HG02938 (cell line): ENCODE measurements around the gene SMIM23.

Experiments
- ATAC-seq: cut with Tn5 transposase; IDR thresholded peaks from one replicate; pipeline ENCODE4 v1.9.1; 2021; ENCODE audit warnings: mild to moderate bottlenecking, moderate library complexity; ENCODE audit not compliant: unreplicated experiment

The SMIM23 gene

DNA sequence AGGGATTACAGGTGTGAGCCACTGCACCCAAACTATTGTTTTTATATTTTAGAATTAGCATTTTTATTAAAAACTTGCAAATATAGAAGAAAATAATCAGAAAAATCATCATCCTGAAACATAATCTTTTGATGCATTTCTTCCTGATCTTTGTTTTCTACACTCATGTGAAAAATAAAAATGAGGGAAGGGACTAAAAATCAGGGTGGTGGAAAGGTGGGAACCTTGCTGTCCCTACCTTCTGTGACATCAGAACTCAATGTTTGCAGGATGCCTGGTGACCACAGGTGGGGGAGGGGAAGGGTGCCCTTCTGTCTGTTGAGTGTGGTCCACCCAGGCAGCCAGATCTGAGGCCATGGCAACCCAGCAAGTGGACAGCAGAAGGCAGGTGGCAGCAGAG lies at the start of gene SMIM23:
TSS of gene SMIM23 (plus strand) at position 301 of the 400 bp plus-strand sequence. CDS start at position 356, 55 bp downstream.
- no peak for ATAC-seq

DNA sequence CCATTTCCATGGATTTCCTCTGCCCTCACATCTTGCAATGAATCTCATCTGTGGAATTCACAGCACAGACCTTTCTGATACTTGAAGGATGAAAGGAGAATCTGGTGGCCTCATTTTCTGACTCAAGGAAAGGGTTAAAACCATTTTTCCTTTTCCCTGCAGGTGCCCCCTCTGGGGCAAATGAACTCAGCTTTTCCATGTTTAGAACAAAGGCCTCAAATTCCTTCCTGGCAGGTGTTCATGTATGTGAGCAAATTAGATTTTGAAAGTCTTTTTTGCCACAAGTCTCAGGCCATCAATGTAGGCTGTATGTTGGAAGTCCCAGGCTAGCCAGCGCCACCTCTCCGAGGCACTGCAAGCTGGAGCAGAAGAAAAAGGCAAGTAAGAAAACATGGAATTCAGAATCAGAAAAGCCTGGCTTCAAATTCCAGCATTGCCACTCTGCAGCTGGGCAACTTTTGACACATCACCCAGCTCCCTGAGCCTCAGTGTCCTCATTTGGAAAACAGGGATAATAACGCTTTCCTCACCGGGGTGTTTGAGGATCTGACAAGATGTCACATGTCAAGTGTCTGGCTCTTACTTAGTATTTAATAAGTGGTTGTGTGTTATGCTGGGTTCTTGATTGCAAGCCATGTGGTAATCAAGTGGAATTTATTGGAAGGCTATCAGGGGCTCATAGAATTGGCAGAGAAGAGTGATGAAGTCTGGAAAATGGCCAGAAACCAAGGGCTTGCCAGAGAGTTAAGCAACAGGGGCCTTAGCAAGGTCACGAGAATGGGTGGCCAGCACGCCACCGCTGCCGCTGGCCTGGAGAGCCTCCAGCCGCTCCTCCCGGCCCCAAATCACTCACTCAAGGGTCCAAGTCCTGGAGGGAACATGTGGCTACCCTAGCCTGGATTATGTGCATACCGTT lies 48.4 kb upstream of the SMIM23 start:
- no peak for ATAC-seq

DNA sequence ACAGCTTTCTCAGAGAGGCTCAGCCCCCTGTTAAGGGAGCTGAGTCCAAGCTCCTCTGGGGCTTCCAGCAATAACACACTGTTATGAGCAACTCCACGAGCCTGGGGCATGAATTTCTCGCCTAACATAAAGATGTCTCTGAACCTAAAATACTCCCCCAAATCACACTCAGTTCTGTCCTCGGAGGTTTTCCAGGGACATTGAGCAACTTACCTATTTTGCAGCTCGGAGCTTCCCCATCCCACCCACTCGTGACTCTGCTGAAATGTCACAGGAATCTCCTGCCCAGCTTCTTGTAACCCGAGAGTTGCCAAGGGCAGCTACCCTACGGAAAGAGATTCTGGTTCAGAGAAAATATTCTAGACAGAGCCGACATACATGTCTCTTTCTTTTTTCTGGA lies 47.1 kb upstream of the SMIM23 start:
- ATAC-seq, result no peak

- no peak for ATAC-seq
Observed at GRCh38 chr5:171739271-171739670, 46.3 kb upstream of the SMIM23 start.

DNA sequence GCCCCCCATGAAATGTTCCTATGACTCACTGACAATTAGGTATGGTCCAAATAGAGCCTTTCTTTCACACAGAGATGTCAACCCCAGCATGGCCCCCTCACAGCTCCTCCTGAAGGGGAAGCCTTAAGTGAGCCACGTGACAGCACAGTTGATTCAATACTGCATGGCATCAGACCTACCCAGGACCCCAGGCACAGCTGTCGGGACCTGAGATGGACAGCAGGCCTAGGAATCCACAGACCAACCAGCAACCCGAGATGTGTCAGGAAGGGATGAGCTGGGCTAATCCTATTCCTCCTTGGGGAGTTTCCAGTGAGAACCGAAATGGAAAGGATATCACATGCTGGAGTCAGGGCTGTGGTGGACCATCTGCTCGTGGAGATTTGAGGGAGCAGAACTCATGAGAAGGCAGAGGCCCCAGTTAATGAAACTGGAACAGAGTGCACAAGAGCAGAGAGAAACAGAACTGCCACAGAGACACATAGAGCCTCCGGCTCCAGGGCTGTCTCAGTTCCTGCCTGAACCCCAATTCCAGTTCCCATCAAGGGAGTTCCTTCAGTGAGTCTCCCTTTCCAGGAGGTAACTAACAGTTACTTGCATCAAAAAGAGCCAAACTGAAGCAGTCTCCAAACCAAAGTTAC lies 42.1 kb upstream of the SMIM23 start:
- peak; percentile 14 for ATAC-seq

DNA sequence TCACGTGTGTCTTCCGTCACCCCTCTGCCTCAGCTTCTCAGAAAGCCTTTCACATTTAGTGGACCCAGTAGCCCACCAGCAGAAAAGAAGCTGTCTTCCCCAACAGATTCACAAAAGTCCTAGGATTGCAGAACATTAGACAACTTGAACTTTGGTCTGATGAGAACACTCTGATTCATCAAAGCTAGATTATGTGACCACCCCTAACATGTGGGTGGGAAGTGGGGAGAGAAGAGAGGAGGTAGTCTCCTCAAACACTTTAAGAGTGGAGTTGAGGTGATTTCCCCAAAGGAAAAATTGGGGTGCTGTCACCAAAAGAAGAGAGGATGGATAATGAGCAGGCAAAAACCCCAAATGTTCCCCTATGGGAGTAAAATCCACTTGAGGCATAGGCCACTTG lies 41.4 kb upstream of the SMIM23 start:
- no peak for ATAC-seq

DNA sequence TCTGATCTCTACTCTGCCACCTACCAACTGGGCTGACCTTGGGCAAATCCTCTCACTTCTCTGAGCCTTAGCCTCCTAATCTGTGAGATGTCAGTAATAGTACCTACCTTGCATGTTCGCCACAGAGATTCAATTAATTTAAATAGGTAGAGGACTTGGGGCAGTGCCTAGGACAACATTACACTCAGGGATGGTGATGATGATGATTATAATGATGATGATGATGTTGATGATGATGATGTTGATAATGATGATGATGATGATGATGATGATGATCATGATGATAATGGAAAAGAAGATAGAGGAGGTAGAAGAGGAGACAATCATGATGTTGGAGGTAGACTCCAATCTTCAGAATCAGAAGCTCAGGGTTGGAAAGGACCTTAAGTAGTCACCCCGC lies 40.7 kb upstream of the SMIM23 start:
- ATAC-seq, result no peak

- no peak for ATAC-seq
Observed at GRCh38 chr5:171745602-171746001, 40.0 kb upstream of the SMIM23 start.

DNA sequence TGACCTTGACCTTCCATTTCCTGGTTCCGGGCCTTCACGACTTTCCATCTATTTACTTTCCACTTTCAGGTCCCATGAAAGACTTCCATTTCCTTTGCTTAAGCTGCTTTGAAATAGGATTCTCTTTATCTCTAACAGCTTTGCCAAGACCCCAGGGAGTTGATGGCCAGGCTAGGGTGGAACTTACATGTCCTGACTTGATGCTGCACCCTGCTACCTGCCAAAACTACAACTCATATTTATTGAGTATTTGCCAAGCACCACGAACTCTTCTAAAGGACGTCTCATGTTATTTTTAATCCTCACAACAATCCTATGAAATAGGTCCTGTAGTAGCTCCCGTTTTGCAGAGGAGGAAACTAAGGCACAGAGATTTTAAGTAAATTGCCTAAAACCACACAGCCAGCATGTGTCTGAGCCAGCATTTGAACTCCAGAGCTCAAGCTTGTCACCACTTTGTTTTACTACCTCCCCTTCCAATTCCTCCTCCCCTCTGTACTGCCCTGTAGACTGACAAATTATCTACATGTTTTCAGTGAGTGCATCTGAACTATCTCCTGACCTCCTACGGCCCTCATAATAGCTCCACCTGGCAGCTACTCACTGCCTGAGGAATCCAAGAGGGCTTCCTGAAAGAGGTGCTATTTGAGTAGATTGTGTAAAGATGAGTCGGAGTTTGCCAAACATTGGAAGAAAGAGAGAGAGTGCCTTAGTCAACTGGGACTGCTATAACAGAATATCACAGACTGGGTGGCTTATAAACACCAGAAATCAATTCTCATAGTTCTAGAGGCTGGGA lies 38.4 kb upstream of the SMIM23 start:
- ATAC-seq, result no peak

DNA sequence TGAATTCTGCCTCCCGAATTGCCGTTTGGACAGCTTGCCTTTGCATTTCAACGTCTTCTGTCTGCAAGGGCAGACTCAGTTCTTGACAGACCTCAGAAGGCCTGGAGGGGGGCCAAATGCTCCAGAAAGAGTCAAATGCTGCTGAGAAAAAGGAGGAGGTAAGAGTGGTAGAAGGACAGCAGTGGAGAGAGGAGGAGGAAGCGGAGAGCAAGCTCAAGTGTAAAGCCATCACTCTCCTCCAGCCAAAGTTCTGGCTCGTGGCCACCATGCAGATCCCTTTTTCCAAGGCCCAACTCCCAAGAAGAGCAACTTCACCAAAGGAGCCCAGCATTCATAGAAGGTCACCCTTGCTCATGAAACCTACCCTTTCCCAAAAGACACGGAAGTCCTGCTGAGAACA lies 36.9 kb upstream of the SMIM23 start:
- ATAC-seq, result no peak

- ATAC-seq, result no peak
Observed at GRCh38 chr5:171749365-171749764, 36.3 kb upstream of the SMIM23 start.

DNA sequence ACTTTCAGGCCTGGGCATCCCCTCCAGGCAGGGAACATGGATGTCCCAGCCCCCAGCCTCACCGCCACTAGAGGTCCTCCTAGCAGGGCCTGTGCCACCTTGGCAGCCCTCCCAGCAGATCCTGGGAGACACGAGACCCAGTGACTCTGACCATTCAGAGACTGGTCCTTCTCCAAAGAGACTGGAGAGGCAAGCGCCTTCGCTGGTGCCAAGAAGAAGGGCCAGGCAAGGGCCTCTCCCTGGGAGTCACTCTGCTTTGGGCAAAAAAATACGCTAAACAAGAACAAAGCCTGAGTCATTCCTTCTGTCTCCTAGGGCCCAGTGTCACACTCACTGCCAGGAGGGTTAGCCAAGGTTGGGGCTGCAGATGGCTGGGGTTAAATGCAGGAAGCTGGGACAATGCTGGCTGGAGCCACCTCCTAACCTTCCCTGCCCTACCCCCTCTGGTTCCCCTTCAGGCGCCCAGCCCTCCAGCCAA lies 35.3 kb upstream of the SMIM23 start:
- ATAC-seq, result no peak

GRCh38 chr5:171755354-171755821 lies 30.2 kb upstream of the SMIM23 start:
- ATAC-seq, result no peak

- ATAC-seq, result no peak
Observed at GRCh38 chr5:171757853-171758535, 27.6 kb upstream of the SMIM23 start.

DNA sequence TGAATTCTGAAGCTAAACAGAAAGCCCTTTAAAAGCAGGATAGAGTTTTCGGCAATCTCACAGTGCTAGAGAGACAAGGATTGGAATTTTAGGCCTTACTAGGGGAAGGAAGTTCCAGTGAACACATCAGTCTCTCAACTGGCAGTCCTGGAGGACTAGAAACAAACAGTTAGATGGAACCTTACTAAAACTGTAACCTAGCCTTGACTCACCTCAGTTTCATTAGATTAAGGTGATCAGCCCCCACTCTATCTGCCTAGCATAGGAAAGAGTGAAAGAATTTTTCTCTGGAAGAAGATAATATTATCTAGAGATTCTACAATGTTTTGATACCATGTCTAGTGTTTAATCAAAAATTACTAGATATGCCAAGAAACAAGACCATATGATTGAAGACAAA lies 25.8 kb upstream of the SMIM23 start:
- no peak for ATAC-seq

DNA sequence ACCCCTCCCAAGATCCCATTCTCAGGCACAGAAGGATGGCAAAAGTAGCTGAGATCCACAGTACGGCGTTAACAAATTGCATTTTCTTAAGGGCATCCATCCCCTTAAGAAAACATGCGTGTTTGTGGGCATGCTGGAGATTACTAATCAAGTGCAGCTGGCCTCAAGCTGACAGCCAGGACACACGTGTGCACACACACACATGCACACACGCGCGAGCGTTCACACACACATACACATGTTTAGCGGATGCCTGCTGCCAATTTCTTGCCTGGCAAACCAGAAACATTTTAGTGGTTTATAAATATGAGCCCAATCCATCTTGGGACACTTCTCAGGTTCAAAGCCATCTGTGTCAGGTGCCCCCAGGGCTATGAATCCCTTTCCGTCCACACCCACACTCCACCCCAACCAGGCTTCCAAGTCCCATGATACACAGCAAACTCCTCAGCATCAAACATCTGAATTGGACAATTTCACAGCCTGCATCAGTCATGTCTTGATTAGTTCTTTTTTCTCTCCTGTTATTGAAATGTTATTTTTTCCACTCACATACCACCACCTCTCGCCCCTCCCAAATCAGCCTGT lies 23.5 kb upstream of the SMIM23 start:
- no peak for ATAC-seq

- no peak for ATAC-seq
Observed at GRCh38 chr5:171762903-171763302, 22.7 kb upstream of the SMIM23 start.

- no peak for ATAC-seq
Observed at GRCh38 chr5:171764265-171764664, 21.4 kb upstream of the SMIM23 start.

DNA sequence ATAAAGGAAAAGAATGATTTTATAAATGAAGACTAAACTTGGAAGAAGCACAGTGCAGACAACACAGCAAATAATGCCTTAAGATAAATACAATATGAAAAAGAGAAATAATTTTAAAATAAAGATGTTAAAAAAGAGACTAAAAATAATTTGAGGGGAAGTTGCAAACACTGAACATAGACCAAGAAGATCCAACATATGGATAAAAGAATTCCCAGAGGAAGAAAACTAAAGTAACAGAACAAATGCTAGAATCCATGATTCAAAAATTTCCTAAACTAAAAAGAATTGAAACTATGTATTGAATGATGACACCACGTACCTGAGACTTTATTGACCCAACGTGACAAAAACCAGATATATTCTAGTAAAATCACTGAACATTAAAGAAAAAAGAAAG lies 18.7 kb upstream of the SMIM23 start:
- no peak for ATAC-seq

GRCh38 chr5:171770153-171770552 lies 15.5 kb upstream of the SMIM23 start:
- no peak for ATAC-seq
